Neural cell (in vitro differentiated cells): ENCODE data around the gene TLR9. TPM values are rescaled to one million over a fixed set of nuclear protein-coding genes. Genes with fewer than 3 reads are reported as not detected.

ENCODE experiments used
- H2AFZ ChIP-seq: fragments of 200-600, 300-800 bp; sonication (generic), shearing (Covaris generic); 2 replicates; pipeline ENCODE4 v1.6.0; 2014; ENCODE audit warnings: low read depth, mild to moderate bottlenecking, antibody characterized with exemption, low read length, moderate library complexity
- H3F3A ChIP-seq: fragments of 200-600 bp; shearing (Covaris generic); 2 replicates; pipeline ENCODE4 v1.6.1; 2016; ENCODE audit warnings: mild to moderate bottlenecking, moderate library complexity, mixed read lengths, antibody characterized with exemption, low read length; ENCODE audit not compliant: insufficient read depth, poor library complexity, severe bottlenecking
- H3K27ac ChIP-seq: fragments of 200-600, 300-800 bp; sonication (generic), shearing (Covaris generic); 2 replicates; pipeline ENCODE4 v1.5.1; 2014; ENCODE audit warnings: mild to moderate bottlenecking, low read length, moderate library complexity
- H3K27me3 ChIP-seq: fragments of 300-800, 200-600 bp; sonication (generic), shearing (Covaris generic); 2 replicates; pipeline ENCODE4 v1.6.0; 2014; ENCODE audit warnings: mild to moderate bottlenecking, low read depth, low read length, moderate library complexity; ENCODE audit not compliant: insufficient read depth
- H3K36me3 ChIP-seq: fragments of 300-800, 200-600 bp; sonication (generic), shearing (Covaris generic); 2 replicates; pipeline ENCODE4 v1.5.1; 2014; ENCODE audit warnings: mild to moderate bottlenecking, antibody characterized with exemption, low read length, moderate library complexity; ENCODE audit not compliant: insufficient read depth
- H3K4me2 ChIP-seq: fragments of 300-800, 200-600 bp; sonication (generic), shearing (Covaris generic); 2 replicates; pipeline ENCODE4 v1.6.0; 2014; ENCODE audit warnings: mild to moderate bottlenecking, low read length
- H3K4me3 ChIP-seq: fragments of 300-800, 200-600 bp; sonication (generic), shearing (Covaris generic); 2 replicates; pipeline ENCODE4 v1.5.1; 2014; ENCODE audit warnings: mild to moderate bottlenecking, low read length, moderate library complexity
- H3K79me2 ChIP-seq: fragments of 200-600 bp; shearing (Covaris generic); replicated peaks from 2 replicates; pipeline ENCODE4 v1.6.0; 2014; ENCODE audit warnings: mild to moderate bottlenecking, low read length, moderate library complexity; ENCODE audit not compliant: insufficient read depth
- H3K9ac ChIP-seq: fragments of 300-800, 200-600 bp; sonication (generic), shearing (Covaris generic); 2 replicates; pipeline ENCODE4 v1.6.1; 2016; ENCODE audit warnings: mild to moderate bottlenecking, low read length, mixed read lengths
- H3K9me2 ChIP-seq: fragments of 200-600 bp; shearing (Covaris generic); 2 replicates; pipeline ENCODE4 v1.6.1; 2016; ENCODE audit warnings: mild to moderate bottlenecking, low read length, mixed read lengths; ENCODE audit not compliant: insufficient read depth
- H3K9me3 ChIP-seq: fragments of 200-600, 300-800 bp; sonication (generic), shearing (Covaris generic); 2 replicates; pipeline ENCODE4 v1.6.1; 2016; ENCODE audit warnings: mild to moderate bottlenecking, mixed run types, low read length, moderate library complexity, mixed read lengths
- H4K20me1 ChIP-seq: fragments of 200-600 bp; shearing (Covaris generic); 2 replicates; pipeline ENCODE4 v1.6.1; 2016; ENCODE audit warnings: mild to moderate bottlenecking, mixed run types; ENCODE audit not compliant: insufficient read depth
- EP300 ChIP-seq: fragments of 450-650 bp; conservative IDR thresholded peaks from 2 replicates; pipeline ENCODE4 v1.6.1; 2014; ENCODE audit warnings: antibody characterized with exemption, mild to moderate bottlenecking, moderate library complexity; ENCODE audit not compliant: poor library complexity, severe bottlenecking
- EZH2 ChIP-seq: fragments of 200-600, 300-800 bp; shearing (Covaris generic), sonication (generic); IDR thresholded peaks from 2 replicates; pipeline ENCODE4 v1.6.1; 2014; ENCODE audit warnings: antibody characterized with exemption, low read length, borderline replicate concordance, mild to moderate bottlenecking; ENCODE audit not compliant: insufficient read depth, poor library complexity, severe bottlenecking
- MXI1 ChIP-seq: fragments of 450-650 bp; conservative IDR thresholded peaks from 2 replicates; pipeline ENCODE4 v1.6.1; 2014; ENCODE audit warnings: antibody characterized with exemption, mild to moderate bottlenecking; ENCODE audit not compliant: poor library complexity, severe bottlenecking
- POLR2AphosphoS5 ChIP-seq: IDR thresholded peaks from 2 replicates; pipeline ENCODE4 v1.6.1; 2012
- RAD21 ChIP-seq: fragments of 450-650 bp; conservative IDR thresholded peaks from 2 replicates; pipeline ENCODE4 v1.6.1; 2014; ENCODE audit warnings: antibody characterized with exemption, mild to moderate bottlenecking, moderate library complexity
- REST ChIP-seq: IDR thresholded peaks from 2 replicates; pipeline ENCODE4 v1.6.1; 2012; ENCODE audit warnings: borderline replicate concordance
- SMC3 ChIP-seq: fragments of 450-650 bp; conservative IDR thresholded peaks from 2 replicates; pipeline ENCODE4 v1.6.1; 2014; ENCODE audit warnings: antibody characterized with exemption, mild to moderate bottlenecking, moderate library complexity; ENCODE audit not compliant: poor library complexity
- TAF1 ChIP-seq: IDR thresholded peaks from 2 replicates; pipeline ENCODE4 v1.6.1; 2012; ENCODE audit warnings: low read depth
- polyA plus RNA-seq: library from polyadenylated mRNA; depleted of rRNA; stranded (reverse); fragments of >200 nt; gene quantifications from 2 replicates; pipeline ENCODE4 v1.2.3, GENCODE V29; 2014

The TLR9 gene
- polyA plus RNA-seq, 1 donor from 2014 or later, result not detected

DNA sequence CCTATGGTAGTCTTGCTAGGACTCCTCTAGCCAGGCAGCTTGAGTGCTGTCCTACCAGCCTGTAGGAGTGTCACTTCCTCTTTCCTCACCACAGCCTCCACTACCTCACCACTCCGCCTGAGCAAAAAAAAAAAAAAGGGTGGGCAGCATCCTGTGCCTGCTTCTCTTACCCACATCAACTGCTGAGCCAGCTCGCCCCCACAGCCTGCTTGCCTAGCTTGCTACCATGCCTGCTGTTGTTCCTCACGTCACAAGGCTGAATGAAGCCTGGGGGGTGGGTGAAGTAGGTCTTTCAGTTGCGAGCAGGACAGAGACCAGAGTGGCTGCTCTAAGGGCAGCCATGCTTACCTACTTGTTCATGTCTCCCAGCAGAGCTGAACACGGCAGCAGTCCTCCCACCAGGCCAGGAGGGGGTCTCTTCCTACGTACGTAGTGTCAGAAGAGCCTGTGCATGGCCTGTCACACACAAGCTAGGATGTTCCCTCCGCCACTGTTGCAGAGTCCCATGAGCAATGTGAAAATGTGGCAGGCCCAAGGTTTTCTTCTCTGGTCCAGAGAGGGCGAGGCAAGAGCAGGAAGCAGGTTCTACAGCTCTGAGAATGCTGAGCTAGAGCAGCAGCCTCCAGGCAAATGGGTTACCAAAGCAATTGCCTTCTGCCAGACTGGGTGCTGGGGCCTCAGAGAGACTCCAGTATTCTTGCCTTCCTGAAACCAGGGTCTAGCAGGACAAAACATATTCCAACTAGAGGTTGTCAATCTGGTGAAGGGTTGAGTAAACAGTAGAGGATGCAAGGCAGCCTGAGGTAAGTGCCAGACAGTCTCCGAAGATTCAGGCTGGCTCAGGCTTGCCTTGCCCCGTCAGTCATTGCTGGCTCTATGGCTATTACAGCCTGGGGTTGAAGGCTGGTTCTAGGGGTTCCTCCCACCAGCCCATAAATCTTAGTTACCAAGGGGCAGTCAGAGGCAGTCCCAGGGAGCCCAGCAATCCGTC, 28.2 kb upstream of the TLR9 start:
- Histone ChIP-seq H3K27me3 (no peaks in the 10 kb centered on the region), H3K9ac (no peak overlapping the region), H2AFZ (no peak overlapping the region), H4K20me1 (peaks cover 4% of the 10 kb centered on the region), H3K9me2 (no peaks in the 10 kb centered on the region), H3K36me3 (no peaks in the 10 kb centered on the region), H3F3A (no peaks in the 10 kb centered on the region), H3K9me3 (no peaks in the 10 kb centered on the region), H3K27ac (no peak overlapping the region), H3K79me2 (no peaks in the 10 kb centered on the region), H3K4me3 (no peak overlapping the region), H3K4me2 (no peak overlapping the region)
- TF ChIP-seq POLR2AphosphoS5 (peak; percentile 6), TAF1 (no peak), REST (no peak), EP300 (no peak), EZH2 (no peak), SMC3 (no peak), MXI1 (no peak)

DNA sequence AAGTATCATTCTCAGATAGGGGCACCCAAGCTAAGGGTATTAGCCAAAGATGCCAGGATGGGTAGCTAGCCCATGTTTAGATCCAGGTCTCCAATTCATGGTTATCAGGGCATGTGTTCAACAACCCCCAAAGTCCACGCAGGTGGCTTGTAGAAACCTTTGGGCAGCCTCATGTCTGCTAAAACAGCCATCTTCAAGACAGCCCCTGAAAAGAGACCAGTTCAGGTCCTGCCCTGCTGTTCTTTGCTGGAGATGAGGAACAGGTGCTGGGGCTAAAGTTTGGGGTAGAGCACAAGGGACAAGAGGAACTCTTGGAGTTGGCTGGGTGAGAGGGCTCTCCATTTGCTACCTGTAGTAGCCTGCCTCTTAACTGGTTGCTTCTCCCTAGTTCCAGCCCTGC, 24.7 kb upstream of the TLR9 start:
- no peaks in the 10 kb centered on the region for H3F3A ChIP-seq
- peaks cover 4% of the 10 kb centered on the region for H4K20me1 ChIP-seq
- no peak overlapping the region for H3K4me2 ChIP-seq
- H2AFZ ChIP-seq, result no peak overlapping the region
- peaks cover 17% of the 10 kb centered on the region for H3K27me3 ChIP-seq
- no peaks in the 10 kb centered on the region for H3K36me3 ChIP-seq
- H3K9ac ChIP-seq, result no peak overlapping the region
- H3K4me3 ChIP-seq, result no peak overlapping the region
- H3K9me2 ChIP-seq, result no peaks in the 10 kb centered on the region
- no peaks in the 10 kb centered on the region for H3K79me2 ChIP-seq
- no peak overlapping the region for H3K27ac ChIP-seq
- no peaks in the 10 kb centered on the region for H3K9me3 ChIP-seq
- TF ChIP-seq MXI1 (no peak), EP300 (no peak), SMC3 (no peak), REST (no peak), EZH2 (no peak), RAD21 (no peak), TAF1 (no peak), POLR2AphosphoS5 (no peak)
